Type B pancreatic cell (in vitro differentiated cells): ENCODE data around the gene SNX15. TPM values are rescaled to one million over a fixed set of nuclear protein-coding genes. Genes with fewer than 3 reads are reported as not detected.

Experiments
- DNase-seq: peaks from one replicate; pipeline ENCODE4 v3.0.0; 2021; ENCODE audit warnings: mixed read lengths; ENCODE audit not compliant: unreplicated experiment; ENCODE audit errors: extremely low spot score
- H3K27ac Mint-ChIP-seq: 2 replicates; pipeline ENCODE4 v1.8.0; 2021; ENCODE audit warnings: mild to moderate bottlenecking, mixed read lengths
- H3K27me3 Mint-ChIP-seq: 2 replicates; pipeline ENCODE4 v1.8.0; 2021; ENCODE audit warnings: mixed read lengths
- H3K36me3 Mint-ChIP-seq: 2 replicates; pipeline ENCODE4 v1.8.0; 2021; ENCODE audit warnings: mixed read lengths
- H3K4me1 Mint-ChIP-seq: one replicate; pipeline ENCODE4 v1.8.0; 2021; ENCODE audit warnings: mixed read lengths; ENCODE audit not compliant: unreplicated experiment
- H3K4me3 Mint-ChIP-seq: 2 replicates; pipeline ENCODE4 v1.8.0; 2021; ENCODE audit warnings: mild to moderate bottlenecking, mixed read lengths
- H3K9me3 Mint-ChIP-seq: 2 replicates; pipeline ENCODE4 v1.8.0; 2021; ENCODE audit warnings: mixed read lengths
- total RNA-seq: library from RNA; stranded (reverse); gene quantifications from 2 replicates; pipeline ENCODE4 v1.2.1, GENCODE V29; 2021; ENCODE audit warnings: low replicate concordance
- TF ChIP-seq, protein P1 (sequence below): fragments of 200-600 bp; sonication (generic); conservative IDR thresholded peaks from 2 replicates; pipeline ENCODE4 v1.5.0; 2021; ENCODE audit warnings: antibody characterized with exemption, mild to moderate bottlenecking

SNX15 gene
- total RNA-seq, 1 donor from 2014 or later = 25.3 TPM

- DNase-seq = no peak
- no peaks in the 10 kb centered on the region for H3K4me1 Mint-ChIP-seq
- no peaks in the 10 kb centered on the region for H3K9me3 Mint-ChIP-seq
- H3K4me3 Mint-ChIP-seq = no peak overlapping the region
- TF ChIP-seq, protein P1, sequence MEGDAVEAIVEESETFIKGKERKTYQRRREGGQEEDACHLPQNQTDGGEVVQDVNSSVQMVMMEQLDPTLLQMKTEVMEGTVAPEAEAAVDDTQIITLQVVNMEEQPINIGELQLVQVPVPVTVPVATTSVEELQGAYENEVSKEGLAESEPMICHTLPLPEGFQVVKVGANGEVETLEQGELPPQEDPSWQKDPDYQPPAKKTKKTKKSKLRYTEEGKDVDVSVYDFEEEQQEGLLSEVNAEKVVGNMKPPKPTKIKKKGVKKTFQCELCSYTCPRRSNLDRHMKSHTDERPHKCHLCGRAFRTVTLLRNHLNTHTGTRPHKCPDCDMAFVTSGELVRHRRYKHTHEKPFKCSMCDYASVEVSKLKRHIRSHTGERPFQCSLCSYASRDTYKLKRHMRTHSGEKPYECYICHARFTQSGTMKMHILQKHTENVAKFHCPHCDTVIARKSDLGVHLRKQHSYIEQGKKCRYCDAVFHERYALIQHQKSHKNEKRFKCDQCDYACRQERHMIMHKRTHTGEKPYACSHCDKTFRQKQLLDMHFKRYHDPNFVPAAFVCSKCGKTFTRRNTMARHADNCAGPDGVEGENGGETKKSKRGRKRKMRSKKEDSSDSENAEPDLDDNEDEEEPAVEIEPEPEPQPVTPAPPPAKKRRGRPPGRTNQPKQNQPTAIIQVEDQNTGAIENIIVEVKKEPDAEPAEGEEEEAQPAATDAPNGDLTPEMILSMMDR = no peak
- no peaks in the 10 kb centered on the region for H3K36me3 Mint-ChIP-seq
- H3K27me3 Mint-ChIP-seq = no peaks in the 10 kb centered on the region
- H3K27ac Mint-ChIP-seq = no peak overlapping the region
Observed at GRCh38 chr11:65034423-65034822, 7.2 kb downstream of the SNX15 start.

DNA sequence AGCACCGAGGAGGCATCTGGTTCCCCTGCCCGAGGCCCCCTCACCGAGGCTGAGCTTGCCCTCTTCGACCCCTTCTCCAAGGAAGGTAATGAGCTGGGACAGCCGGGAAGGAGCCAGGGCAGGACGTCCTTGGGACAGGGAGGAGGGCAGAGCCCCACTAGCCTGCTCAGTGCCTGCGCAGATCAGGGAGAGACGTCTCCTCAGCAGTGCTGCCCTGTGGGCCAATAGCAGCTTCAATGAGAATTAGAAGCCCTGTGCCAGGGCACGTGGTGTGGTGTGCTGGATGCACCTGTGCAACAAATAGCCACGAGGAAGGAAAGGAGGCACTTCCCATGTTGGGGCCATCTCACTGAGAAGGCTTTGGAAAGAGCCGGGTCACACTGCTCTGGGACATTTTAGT is 8.3 kb downstream of the SNX15 start:
- Mint-ChIP-seq H3K27me3 (no peaks in the 10 kb centered on the region), H3K36me3 (no peaks in the 10 kb centered on the region), H3K27ac (no peak overlapping the region), H3K4me3 (no peak overlapping the region), H3K9me3 (no peaks in the 10 kb centered on the region), H3K4me1 (peaks cover 2% of the 10 kb centered on the region)
- TF ChIP-seq, protein P1 = no peak
- DNase-seq = no peak

GRCh38 chr11:65036931-65037330 is 9.7 kb downstream of the SNX15 start:
- Mint-ChIP-seq H3K9me3 (no peaks in the 10 kb centered on the region), H3K4me3 (no peak overlapping the region), H3K27me3 (no peaks in the 10 kb centered on the region), H3K36me3 (no peaks in the 10 kb centered on the region), H3K27ac (no peak overlapping the region), H3K4me1 (peaks cover 4% of the 10 kb centered on the region)
- TF ChIP-seq, protein P1 = no peak
- no peak for DNase-seq

GRCh38 chr11:65040520-65040846 is 13.2 kb downstream of the SNX15 start:
- Mint-ChIP-seq H3K36me3 (peaks cover 3% of the 10 kb centered on the region), H3K27ac (peak overlapping the region; percentile 93), H3K4me3 (peak overlapping the region; percentile 93), H3K4me1 (peaks cover 4% of the 10 kb centered on the region), H3K9me3 (no peaks in the 10 kb centered on the region), H3K27me3 (no peaks in the 10 kb centered on the region)
- TF ChIP-seq, protein P1 = no peak
- no peak for DNase-seq

DNA sequence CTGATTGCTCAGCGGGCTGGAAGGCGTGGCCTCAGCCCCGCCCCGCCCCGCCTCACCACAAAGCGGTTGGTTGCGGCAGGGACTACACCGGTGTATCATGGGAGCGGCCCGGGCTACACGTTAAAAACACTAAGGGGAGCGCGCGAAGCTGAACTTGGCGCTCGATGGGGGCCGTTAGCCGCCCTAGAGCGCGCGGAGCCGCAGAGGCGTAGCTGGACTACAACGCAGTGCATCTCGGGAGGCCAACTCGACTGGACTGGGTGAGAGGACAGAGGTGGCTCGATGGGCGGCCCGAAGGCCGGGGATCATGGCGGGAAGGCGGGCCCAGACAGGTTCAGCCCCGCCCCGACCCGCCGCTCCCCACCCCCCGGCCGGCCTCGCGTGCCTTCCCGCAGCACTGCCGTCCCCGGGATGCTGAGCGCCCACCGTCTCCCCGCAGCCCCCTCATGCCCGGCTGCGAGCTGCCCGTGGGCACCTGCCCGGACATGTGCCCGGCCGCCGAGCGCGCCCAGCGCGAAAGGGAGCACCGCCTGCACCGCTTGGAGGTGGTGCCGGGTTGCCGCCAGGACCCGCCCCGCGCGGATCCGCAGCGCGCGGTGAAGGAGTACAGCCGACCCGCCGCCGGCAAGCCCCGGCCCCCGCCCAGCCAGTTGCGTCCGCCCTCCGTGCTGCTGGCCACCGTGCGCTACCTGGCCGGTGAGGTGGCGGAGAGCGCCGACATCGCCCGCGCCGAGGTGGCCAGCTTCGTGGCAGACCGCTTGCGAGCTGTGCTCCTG is 13.8 kb downstream of the SNX15 start, which contains the start of gene SAC3D1:
SAC3D1 (plus strand) TSS at position 364 of the 776 bp plus-strand sequence; CDS start at position 447, 83 bp downstream.
- H3K4me1 Mint-ChIP-seq = peaks cover 4% of the 10 kb centered on the region

More for the DNA sequence above, 13.8 kb downstream of the SNX15 start, which contains the start of gene SAC3D1:
- TF ChIP-seq, protein P1 = peak; percentile 15
- peaks cover 3% of the 10 kb centered on the region for H3K36me3 Mint-ChIP-seq
- H3K9me3 Mint-ChIP-seq = no peaks in the 10 kb centered on the region
- peak; percentile 92 for DNase-seq
- peak within 1 kb of the TSS; percentile 93 for H3K4me3 Mint-ChIP-seq
- peak within 1 kb of the TSS; percentile 93 for H3K27ac Mint-ChIP-seq
- no peaks in the 10 kb centered on the region for H3K27me3 Mint-ChIP-seq
